ENCODE measurements around the gene ARID1B. TPM values are rescaled to one million over a fixed set of nuclear protein-coding genes. Genes with fewer than 3 reads are reported as not detected.

The ARID1B gene
- total and polyA plus RNA-seq, 2 of the 4 experiments (the other 2 are of a cell fraction): 14.5 to 20.1 TPM

DNA sequence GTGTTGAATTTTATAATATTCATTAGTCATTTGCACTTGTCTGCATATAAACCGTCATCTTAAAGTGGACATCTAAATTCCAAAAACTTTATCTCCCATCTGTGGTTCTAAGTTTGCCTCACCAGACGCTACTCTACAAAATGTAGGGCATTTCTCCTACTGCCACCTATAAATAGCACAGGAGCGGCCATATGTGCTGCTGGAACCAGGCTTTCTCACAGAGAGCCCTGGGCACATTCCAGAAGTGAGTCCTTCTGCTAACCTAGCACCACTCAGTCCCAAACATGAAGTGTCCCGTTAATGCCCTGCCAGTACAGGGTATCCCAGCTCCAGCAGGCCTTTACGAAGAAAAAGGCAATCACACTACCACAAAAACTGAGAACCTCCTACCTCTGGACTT lies 392.5 kb downstream of the ARID1B start:
- H4K91ac ChIP-seq (ENCODE audit: insufficient read depth, low read depth, low read length): no peak overlapping the region
- H2AFZ ChIP-seq (replicated peaks; ENCODE audit: low read length, poor library complexity): no peak overlapping the region
- H3K27me3 ChIP-seq (ENCODE audit: control insufficient read depth, insufficient read depth, low read length): no peaks in the 10 kb centered on the region
- no peak overlapping the region for H2BK120ac ChIP-seq (ENCODE audit: low read depth, low read length)
- peaks cover 6% of the 10 kb centered on the region; the same call in 1 of the 2 replicates for H3K9me1 ChIP-seq (ENCODE audit: insufficient read depth, low read length)
- H3K36me3 ChIP-seq (ENCODE audit: control insufficient read depth, insufficient read depth, low read length): peaks cover 23% of the 10 kb centered on the region
- ChIA-PET POLR2A (ENCODE audit: unreplicated experiment) (no interaction called here), CTCF (no interaction called here)
- intact Hi-C loops (cut with micrococcal nuclease) (no loop called here), dilution Hi-C loops (cut with HindIII; ENCODE audit: low sequenced_read_pairs, unreplicated experiment) (no loop called here), in situ Hi-C loops (cut with MboI; ENCODE audit: low sequenced_read_pairs) (no loop called here)
- no peak overlapping the region for H2AK5ac ChIP-seq (ENCODE audit: low read depth, low read length)
- no peak overlapping the region for H3K56ac ChIP-seq (ENCODE audit: extremely low read depth, insufficient read depth, low read length)
- H3K4ac ChIP-seq (ENCODE audit: low read depth, low read length): no peak overlapping the region
- H3K4me2 ChIP-seq (ENCODE audit: low read depth, low read length): no peak overlapping the region
- TF ChIP-seq FOS (IDR thresholded peaks at IDR 0.05; ENCODE audit: low read depth, low read length) (no peak), NFE2L2 (IDR thresholded peaks at IDR 0.05; ENCODE audit: low read depth, low read length) (no peak), MAZ (IDR thresholded peaks at IDR 0.05; ENCODE audit: borderline replicate concordance, low read depth, low read length) (no peak), POLR2A (IDR thresholded peaks at IDR 0.05; ENCODE audit: low read depth, low read length) (no peak), BHLHE40 (IDR thresholded peaks at IDR 0.05; ENCODE audit: low read depth, low read length) (no peak), MAFK (IDR thresholded peaks at IDR 0.05; ENCODE audit: low read depth, low read length) (no peak), CHD1 (IDR thresholded peaks at IDR 0.05; ENCODE audit: low read depth, low read length) (no peak), MXI1 (IDR thresholded peaks at IDR 0.05; ENCODE audit: borderline replicate concordance, low read depth, low read length) (no peak), CEBPB (IDR thresholded peaks at IDR 0.05; ENCODE audit: low read depth, low read length) (no peak), RAD21 (IDR thresholded peaks at IDR 0.05; ENCODE audit: low read length) (no peak), RCOR1 (IDR thresholded peaks at IDR 0.05; ENCODE audit: insufficient replicate concordance, low read length) (no peak)
- TF ChIP-seq, protein P1, sequence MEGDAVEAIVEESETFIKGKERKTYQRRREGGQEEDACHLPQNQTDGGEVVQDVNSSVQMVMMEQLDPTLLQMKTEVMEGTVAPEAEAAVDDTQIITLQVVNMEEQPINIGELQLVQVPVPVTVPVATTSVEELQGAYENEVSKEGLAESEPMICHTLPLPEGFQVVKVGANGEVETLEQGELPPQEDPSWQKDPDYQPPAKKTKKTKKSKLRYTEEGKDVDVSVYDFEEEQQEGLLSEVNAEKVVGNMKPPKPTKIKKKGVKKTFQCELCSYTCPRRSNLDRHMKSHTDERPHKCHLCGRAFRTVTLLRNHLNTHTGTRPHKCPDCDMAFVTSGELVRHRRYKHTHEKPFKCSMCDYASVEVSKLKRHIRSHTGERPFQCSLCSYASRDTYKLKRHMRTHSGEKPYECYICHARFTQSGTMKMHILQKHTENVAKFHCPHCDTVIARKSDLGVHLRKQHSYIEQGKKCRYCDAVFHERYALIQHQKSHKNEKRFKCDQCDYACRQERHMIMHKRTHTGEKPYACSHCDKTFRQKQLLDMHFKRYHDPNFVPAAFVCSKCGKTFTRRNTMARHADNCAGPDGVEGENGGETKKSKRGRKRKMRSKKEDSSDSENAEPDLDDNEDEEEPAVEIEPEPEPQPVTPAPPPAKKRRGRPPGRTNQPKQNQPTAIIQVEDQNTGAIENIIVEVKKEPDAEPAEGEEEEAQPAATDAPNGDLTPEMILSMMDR (conservative IDR thresholded peaks at IDR 0.05; ENCODE audit: low read depth, low read length): no peak
- TF ChIP-seq, protein P2, sequence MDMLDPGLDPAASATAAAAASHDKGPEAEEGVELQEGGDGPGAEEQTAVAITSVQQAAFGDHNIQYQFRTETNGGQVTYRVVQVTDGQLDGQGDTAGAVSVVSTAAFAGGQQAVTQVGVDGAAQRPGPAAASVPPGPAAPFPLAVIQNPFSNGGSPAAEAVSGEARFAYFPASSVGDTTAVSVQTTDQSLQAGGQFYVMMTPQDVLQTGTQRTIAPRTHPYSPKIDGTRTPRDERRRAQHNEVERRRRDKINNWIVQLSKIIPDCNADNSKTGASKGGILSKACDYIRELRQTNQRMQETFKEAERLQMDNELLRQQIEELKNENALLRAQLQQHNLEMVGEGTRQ (IDR thresholded peaks at IDR 0.05; ENCODE audit: low read depth, low read length): no peak
- H3K9me3 ChIP-seq (ENCODE audit: control insufficient read depth, insufficient read depth, low read length): no peaks in the 10 kb centered on the region
- DNase-seq: no peak
- peaks cover 5% of the 10 kb centered on the region; the same call in 1 of the 2 replicates for H3K4me1 ChIP-seq (ENCODE audit: control insufficient read depth, insufficient read depth, low read length)
- no peak for ATAC-seq (ENCODE audit: low read depth)
- H3K79me1 ChIP-seq (ENCODE audit: low read depth in 1 of 2, low read length in 2 of 2): peaks cover 0 to 13% of the 10 kb centered on the region in 2 experiments; a peak in 1 of 4 replicates
- no peaks in the 10 kb centered on the region for H4K20me1 ChIP-seq (ENCODE audit: insufficient read depth, low read length)
- H2AK9ac ChIP-seq (replicated peaks; ENCODE audit: low read depth, low read length, poor library complexity): no peak overlapping the region
- H3K23ac ChIP-seq (ENCODE audit: low read depth, low read length): no peak overlapping the region
- no peak overlapping the region for H3K9ac ChIP-seq (ENCODE audit: low read depth, low read length)
- no peak overlapping the region for H2BK20ac ChIP-seq (ENCODE audit: low read depth, low read length)
- 83% methylated on average over 1 of the region's 5 CpGs; no CpG with 5 or more reads in 1 of the 2 experiments for WGBS, 2 experiments (ENCODE audit: extremely low coverage in 2 of 2, insufficient read length in 1 of 2)
- H3K4me3 ChIP-seq (ENCODE audit: insufficient read depth, low read depth, low read length): no peak overlapping the region
- no peak overlapping the region for H3K18ac ChIP-seq (ENCODE audit: low read depth, low read length)
- H2BK15ac ChIP-seq (ENCODE audit: low read depth, low read length): no peak overlapping the region
- H2BK5ac ChIP-seq (ENCODE audit: low read depth, low read length, poor library complexity, severe bottlenecking): no peak overlapping the region
- BruUV-seq (replicated peaks): no TSS peak
- no peak overlapping the region for H4K8ac ChIP-seq (ENCODE audit: low read depth in 2 of 2, low read length in 2 of 2)
- no peak overlapping the region for H3K14ac ChIP-seq (replicated peaks; ENCODE audit: low read depth, low read length)
- no peak overlapping the region for H4K5ac ChIP-seq (ENCODE audit: low read depth, low read length)
- H3K27ac ChIP-seq (ENCODE audit: insufficient read depth, low read length): no peak overlapping the region

Data from IMR-90 (cell line).